Erythroblast (primary cell): ENCODE results near the gene EYA2.

ENCODE experiments used
- GATA1 ChIP-seq: IDR thresholded peaks from 2 replicates; pipeline ENCODE4 v1.6.1; 2011; ENCODE audit warnings: low read depth, mild to moderate bottlenecking, control low read depth, low read length, moderate library complexity
- POLR2A ChIP-seq: IDR thresholded peaks from 2 replicates; pipeline ENCODE4 v1.6.1; 2011; ENCODE audit warnings: mild to moderate bottlenecking, low read length

- TF ChIP-seq POLR2A (no peak), GATA1 (no peak)
These were observed 311.0 kb downstream of the EYA2 start for GRCh38 chr20:47205577-47206123.
